ENCODE measurements around the gene SLC17A4. TPM values are rescaled to one million over a fixed set of nuclear protein-coding genes. Genes with fewer than 3 reads are reported as not detected.

Gene SLC17A4
- total RNA-seq, 1 experiment from 2014 or later: not detected

DNA sequence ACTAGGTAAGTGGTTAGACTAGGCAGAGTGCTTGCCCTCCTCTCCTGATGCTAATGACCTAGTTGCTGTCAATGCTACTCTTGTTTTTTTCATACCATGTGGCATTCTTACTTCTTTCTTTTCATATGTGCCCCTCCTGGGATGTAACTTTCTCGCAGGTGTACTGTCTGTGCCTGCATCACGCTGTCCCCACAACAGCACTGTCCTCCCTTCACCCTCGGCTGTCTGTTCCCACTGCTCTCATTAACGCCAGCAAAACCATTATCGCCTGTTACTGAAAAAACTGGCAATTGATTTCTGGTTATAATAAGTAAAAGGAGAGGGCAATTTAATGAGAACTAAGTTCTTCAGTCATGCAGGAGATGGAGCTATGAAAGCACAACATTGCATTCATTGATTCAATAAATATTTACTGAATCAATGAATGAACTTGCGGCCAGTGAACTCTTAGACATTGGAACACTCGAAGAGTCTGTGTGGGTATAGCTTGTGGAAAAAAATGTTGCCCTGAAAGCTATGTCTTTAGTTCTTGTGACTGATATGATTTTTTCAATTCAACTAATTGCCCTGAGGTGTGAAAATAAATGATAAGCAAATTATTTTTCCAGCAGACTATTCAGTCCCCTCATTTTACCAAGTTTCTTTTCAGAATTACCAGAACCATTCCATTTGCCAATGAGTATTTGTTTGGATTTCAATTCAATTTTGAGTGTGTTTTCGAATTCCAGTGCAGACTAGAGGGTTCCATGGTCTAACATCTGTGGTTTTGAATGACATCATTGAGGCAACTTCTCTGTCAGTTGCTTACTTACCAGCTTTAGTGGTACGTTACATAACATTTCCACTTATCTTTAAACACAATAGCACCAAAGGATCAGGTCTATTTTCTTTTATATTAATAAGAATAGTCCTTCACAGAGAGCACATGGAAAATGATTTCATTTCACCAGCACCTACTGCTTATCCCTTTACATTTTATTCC, 2.1 kb downstream of the SLC17A4 start:
- no peaks in the 10 kb centered on the region for H4K20me1 ChIP-seq (ENCODE audit: control insufficient read depth, insufficient read depth, insufficient read length)
- no peaks in the 10 kb centered on the region for H3K79me1 ChIP-seq (ENCODE audit: insufficient read depth, low read depth, low read length, poor library complexity, severe bottlenecking)
- H2AFZ ChIP-seq (ENCODE audit: low read length): no peak overlapping the region
- no peak overlapping the region for H2AK5ac ChIP-seq (ENCODE audit: insufficient read length, low read length)
- no peak overlapping the region for H3K9ac ChIP-seq (ENCODE audit: extremely low read depth, insufficient read length, low read length)
- no peak overlapping the region for H2BK12ac ChIP-seq (ENCODE audit: insufficient read length, low read depth, low read length)
- no peaks in the 10 kb centered on the region for H3K27me3 ChIP-seq (ENCODE audit: insufficient read depth, low read length)
- Mint-ChIP-seq H3K27ac (no peak overlapping the region), H3K27me3 (ENCODE audit: low read depth) (no peaks in the 10 kb centered on the region), H3K4me3 (no peak overlapping the region), H3K4me1 (no peaks in the 10 kb centered on the region), H3K9me3 (no peaks in the 10 kb centered on the region), H3K36me3 (ENCODE audit: insufficient read depth in 1 of 3, low read depth in 3 of 3) (no peaks in the 10 kb centered on the region)
- H2BK15ac ChIP-seq (ENCODE audit: low read depth, low read length): no peak overlapping the region
- DNase-seq: no peak
- H3K4me1 ChIP-seq (ENCODE audit: insufficient read depth, low read length): no peaks in the 10 kb centered on the region
- H3K4me2 ChIP-seq (ENCODE audit: insufficient read depth, insufficient read length, low read length): no peak overlapping the region
- H3K23ac ChIP-seq (ENCODE audit: insufficient read length, low read depth, low read length): no peak overlapping the region
- no peak overlapping the region for H3T11ph ChIP-seq (ENCODE audit: low read length)
- H2BK120ac ChIP-seq (ENCODE audit: low read depth, low read length, poor library complexity, severe bottlenecking): no peak overlapping the region
- H3K23me2 ChIP-seq (ENCODE audit: insufficient read length, low read depth, low read length, poor library complexity, severe bottlenecking): no peaks in the 10 kb centered on the region
- H3K14ac ChIP-seq (ENCODE audit: insufficient read depth, low read length): no peak overlapping the region
- H4K8ac ChIP-seq (replicated peaks; ENCODE audit: insufficient read length, low read depth, low read length): no peak overlapping the region
- H3K9me3 ChIP-seq (ENCODE audit: control insufficient read depth, low read depth, low read length): no peaks in the 10 kb centered on the region
- H3K18ac ChIP-seq (ENCODE audit: insufficient read length, low read depth, low read length): no peak overlapping the region
- TF ChIP-seq CTCF (conservative IDR thresholded peaks at IDR 0.05): no peak
- no peak overlapping the region for H3K4ac ChIP-seq (ENCODE audit: low read depth, low read length)
- H2BK5ac ChIP-seq (ENCODE audit: insufficient read length, low read length): no peak overlapping the region
- no peak overlapping the region for H3K56ac ChIP-seq (ENCODE audit: insufficient read length, low read depth, low read length)
- no CpG with 5 or more reads among the region's 9 CpGs for WGBS (ENCODE audit: extremely low coverage, insufficient read length, low lambda C conversion rate)
- no peak overlapping the region for H3K27ac ChIP-seq (ENCODE audit: insufficient read length, low read depth, low read length)
- H4K91ac ChIP-seq (ENCODE audit: insufficient read length, low read depth, low read length): no peak overlapping the region
- no peaks in the 10 kb centered on the region for H3K79me2 ChIP-seq (ENCODE audit: insufficient read depth, low read length)
- H2BK20ac ChIP-seq (ENCODE audit: low read depth, low read length, poor library complexity, severe bottlenecking): no peak overlapping the region
- no peak overlapping the region for H4K5ac ChIP-seq (ENCODE audit: insufficient read length, low read depth, low read length)
